Epithelial cell of esophagus (primary cell): Measurements from ENCODE around the gene ZCCHC24.

Experiments used
- DNase-seq: peaks from one replicate; pipeline ENCODE4 v3.0.0; 2010; ENCODE audit warnings: low read depth
- H3K4me3 ChIP-seq: 2 replicates; pipeline ENCODE4 v1.5.1; 2011; ENCODE audit warnings: mild to moderate bottlenecking, low read length, control low read depth
- TF ChIP-seq, protein P1 (sequence below): IDR thresholded peaks from 2 replicates; pipeline ENCODE4 v1.5.1; 2011; ENCODE audit warnings: low read depth, mild to moderate bottlenecking, low read length, control low read depth, inconsistent platforms; ENCODE audit not compliant: insufficient read depth; ENCODE audit errors: missing control alignments

The ZCCHC24 gene

GRCh38 chr10:79482304-79482703 lies 36.9 kb upstream of the ZCCHC24 start:
- no peak for DNase-seq
- H3K4me3 ChIP-seq = no peak overlapping the region
- TF ChIP-seq, protein P1, sequence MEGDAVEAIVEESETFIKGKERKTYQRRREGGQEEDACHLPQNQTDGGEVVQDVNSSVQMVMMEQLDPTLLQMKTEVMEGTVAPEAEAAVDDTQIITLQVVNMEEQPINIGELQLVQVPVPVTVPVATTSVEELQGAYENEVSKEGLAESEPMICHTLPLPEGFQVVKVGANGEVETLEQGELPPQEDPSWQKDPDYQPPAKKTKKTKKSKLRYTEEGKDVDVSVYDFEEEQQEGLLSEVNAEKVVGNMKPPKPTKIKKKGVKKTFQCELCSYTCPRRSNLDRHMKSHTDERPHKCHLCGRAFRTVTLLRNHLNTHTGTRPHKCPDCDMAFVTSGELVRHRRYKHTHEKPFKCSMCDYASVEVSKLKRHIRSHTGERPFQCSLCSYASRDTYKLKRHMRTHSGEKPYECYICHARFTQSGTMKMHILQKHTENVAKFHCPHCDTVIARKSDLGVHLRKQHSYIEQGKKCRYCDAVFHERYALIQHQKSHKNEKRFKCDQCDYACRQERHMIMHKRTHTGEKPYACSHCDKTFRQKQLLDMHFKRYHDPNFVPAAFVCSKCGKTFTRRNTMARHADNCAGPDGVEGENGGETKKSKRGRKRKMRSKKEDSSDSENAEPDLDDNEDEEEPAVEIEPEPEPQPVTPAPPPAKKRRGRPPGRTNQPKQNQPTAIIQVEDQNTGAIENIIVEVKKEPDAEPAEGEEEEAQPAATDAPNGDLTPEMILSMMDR = no peak

GRCh38 chr10:79479283-79479909 lies 34.0 kb upstream of the ZCCHC24 start:
- DNase-seq = no peak
- no peak overlapping the region for H3K4me3 ChIP-seq
- TF ChIP-seq, protein P1 = no peak

DNA sequence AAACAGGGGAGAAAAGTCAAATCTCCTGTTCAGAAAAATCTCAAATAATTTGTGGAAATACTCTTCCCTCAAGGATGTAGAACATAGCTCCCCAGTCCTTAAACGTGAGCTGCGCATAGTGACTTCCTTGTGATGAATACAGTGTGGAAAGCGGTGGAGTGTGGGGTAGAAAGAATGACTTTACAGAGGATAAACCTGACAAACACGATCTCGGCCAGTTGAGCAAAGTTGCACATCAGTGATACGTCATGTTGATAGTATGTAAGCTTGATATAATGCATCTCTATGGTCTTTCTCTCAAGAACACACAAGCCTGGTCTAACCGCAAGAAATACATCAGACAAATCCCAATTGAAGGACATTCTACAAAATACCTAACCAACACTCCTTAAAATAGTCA lies 32.0 kb upstream of the ZCCHC24 start:
- TF ChIP-seq, protein P1 = no peak
- DNase-seq = peak; percentile 55
- no peak overlapping the region for H3K4me3 ChIP-seq

DNA sequence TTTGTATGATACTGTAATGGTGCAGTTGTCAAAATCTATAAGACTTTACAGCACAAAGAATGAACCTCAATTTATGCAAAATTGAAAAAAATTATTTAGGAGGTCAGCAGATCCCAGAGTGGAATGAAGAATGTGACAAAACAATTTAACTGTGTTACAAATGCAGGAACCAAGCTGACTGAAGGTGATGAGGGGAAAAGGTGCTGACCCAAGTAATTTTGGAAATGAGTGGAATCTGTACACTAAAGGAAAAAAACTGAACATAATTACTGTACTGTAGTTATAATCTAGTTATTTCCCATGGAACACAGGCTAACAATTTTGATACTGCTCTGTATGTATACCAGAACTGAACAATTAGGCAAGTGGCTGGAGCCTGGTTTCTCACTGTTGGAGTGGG lies 31.2 kb upstream of the ZCCHC24 start:
- no peak for DNase-seq
- no peak overlapping the region for H3K4me3 ChIP-seq
- TF ChIP-seq, protein P1 = no peak

DNA sequence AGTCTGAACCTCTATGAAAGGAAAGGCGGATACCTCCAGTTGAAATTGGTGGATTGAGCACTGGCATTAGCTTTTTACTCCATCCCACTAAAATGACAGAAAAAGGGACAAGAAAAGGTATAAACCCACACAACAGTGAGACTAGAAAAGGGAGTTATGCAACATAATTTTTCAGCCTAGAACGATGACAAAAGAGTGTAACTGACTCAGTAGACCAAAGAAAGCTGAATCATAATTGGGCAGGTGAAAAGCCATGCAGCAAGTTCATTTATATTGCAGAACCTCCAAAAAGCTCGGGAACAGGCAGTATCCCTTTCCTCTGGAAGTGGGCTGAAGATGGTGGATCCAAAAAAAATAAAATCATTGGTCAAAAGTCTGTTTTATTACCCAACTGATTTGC lies 30.5 kb upstream of the ZCCHC24 start:
- TF ChIP-seq, protein P1 = no peak
- H3K4me3 ChIP-seq = no peak overlapping the region
- peak; percentile 57 for DNase-seq

DNA sequence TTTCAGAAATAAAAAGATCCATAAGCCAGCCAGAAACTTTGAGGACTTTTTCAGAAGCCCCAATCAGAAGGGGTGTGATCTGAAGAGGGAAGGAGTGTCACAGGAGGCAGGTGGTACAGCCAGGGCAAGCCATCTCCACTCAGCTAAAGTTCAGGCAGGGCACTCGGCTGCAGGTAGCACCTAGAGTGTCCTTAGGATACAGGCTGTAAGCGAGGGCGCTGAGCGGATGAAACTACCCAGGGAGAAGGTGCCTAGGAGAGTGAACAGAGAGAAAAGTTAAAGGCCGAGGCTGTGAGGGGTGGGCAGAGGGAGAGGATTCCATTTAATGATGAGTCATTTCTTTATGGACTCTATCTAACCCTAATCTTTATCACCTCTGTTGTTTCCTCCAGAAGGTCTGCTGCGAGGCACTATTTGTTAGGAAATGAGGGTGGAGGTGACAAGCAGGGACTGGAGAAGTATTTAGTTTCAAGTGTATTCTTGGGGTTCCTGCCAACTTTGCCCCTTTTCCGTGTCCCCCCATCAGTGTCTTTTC lies 29.8 kb upstream of the ZCCHC24 start:
- H3K4me3 ChIP-seq = no peak overlapping the region
- DNase-seq = no peak
- TF ChIP-seq, protein P1 = no peak

- no peak for DNase-seq
- TF ChIP-seq, protein P1 = no peak
- no peak overlapping the region for H3K4me3 ChIP-seq
Measured at GRCh38 chr10:79473496-79474095, 28.2 kb upstream of the ZCCHC24 start.
